Measurements from ENCODE around the gene RPS6KB2.

DNA sequence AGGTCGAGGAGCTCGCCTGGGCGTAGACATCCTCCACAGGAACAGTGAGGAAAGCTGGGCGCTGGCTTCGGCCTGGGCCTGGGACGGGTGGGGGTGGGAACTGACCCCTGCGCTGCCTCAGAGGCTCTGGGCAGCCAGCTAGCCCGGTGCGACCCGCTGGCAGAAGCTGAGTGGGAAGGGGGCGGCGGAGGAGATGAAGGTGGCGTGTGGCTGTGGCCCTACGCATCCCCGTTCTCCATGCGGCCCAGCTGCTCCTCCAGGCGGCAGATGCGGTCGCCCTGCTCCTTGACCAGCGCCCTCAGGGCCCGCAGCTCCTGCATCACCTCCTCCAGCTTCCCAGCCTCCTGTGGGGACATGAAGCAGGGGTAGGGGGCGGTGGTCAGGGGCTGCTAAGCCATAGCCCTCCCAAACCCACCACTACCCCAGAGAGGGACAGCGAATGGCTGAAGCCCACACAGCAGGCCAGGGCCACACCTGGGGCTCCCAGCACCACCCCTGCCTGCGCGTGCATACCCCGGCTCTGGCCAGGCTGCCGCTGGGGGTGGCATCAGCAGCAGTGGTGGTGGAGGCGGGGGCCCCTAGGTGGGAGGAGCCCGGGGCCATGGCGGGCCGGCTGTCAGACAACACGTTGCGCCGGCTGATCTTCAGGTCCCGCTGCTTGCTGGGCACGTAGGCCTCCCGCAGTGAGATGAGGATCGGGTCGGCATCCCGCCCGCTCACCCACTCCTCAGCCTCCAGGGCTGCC lies 10.0 kb downstream of the RPS6KB2 start:
- TF ChIP-seq CTCF (IDR thresholded peaks at IDR 0.05) (no peak), POLR2AphosphoS5 (IDR thresholded peaks at IDR 0.05) (no peak), POLR2A (IDR thresholded peaks at IDR 0.05) (no peak)

Data from suprapubic skin (tissue), 4 donors.